ENCODE results near the gene SV2C.
"Not testable (repeated sequence)": the region's sequence is repeated elsewhere in the genome, so short reads cannot be mapped to it uniquely, and the experiment has no call there.

- TF ChIP-seq CTCF, POLR2A (IDR thresholded peaks at IDR 0.05): not testable (repeated sequence)
Measured at GRCh38 chr5:76302661-76303060, 219.5 kb downstream of the SV2C start.

Measured in testis (tissue), 2 donors.